Activated CD8-positive, alpha-beta T cell treated with anti-CD3 and anti-CD28 coated beads, Interleukin-2, amount 10 ng/mL, durations not matched to agents 7 days and 5 days (primary cell): ENCODE measurements around the gene TEF. TPM values are rescaled to one million over a fixed set of nuclear protein-coding genes. Genes with fewer than 3 reads are reported as not detected.

Experiments used
- ATAC-seq: fragments of 150-1000 bp; cut with Tn5 transposase; one replicate; pipeline ENCODE4 v1.10.0; 2021; ENCODE audit warnings: moderate library complexity
- CTCF ChIA-PET: fragments of 350-600 bp; sonication (Branson Sonifier 250); formaldehyde crosslinking; loops from one replicate; lab custom pipeline; 2021; ENCODE audit warnings: antibody characterized with exemption; lab: Charles Lee
- POLR2A ChIA-PET: fragments of 350-600 bp; sonication (Branson Sonifier 250); formaldehyde crosslinking; loops from one replicate; lab custom pipeline; 2021; ENCODE audit warnings: antibody characterized with exemption; lab: Charles Lee
- DNase-seq: peaks from one replicate; pipeline ENCODE4 v3.0.0-alpha.2; 2020
- H3K27ac Mint-ChIP-seq: one replicate; pipeline ENCODE4 v1.8.0; 2021; ENCODE audit warnings: mild to moderate bottlenecking, mixed read lengths
- H3K27me3 Mint-ChIP-seq: one replicate; pipeline ENCODE4 v1.8.0; 2021; ENCODE audit warnings: low read depth, mixed read lengths
- H3K36me3 Mint-ChIP-seq: one replicate; pipeline ENCODE4 v1.8.0; 2021; ENCODE audit warnings: low read depth, mixed read lengths
- H3K4me1 Mint-ChIP-seq: one replicate; pipeline ENCODE4 v1.8.0; 2021; ENCODE audit warnings: low read depth, mixed read lengths
- H3K4me3 Mint-ChIP-seq: one replicate; pipeline ENCODE4 v1.8.0; 2021; ENCODE audit warnings: mild to moderate bottlenecking, mixed read lengths
- H3K9me3 Mint-ChIP-seq: one replicate; pipeline ENCODE4 v1.8.0; 2022; ENCODE audit warnings: mixed read lengths; ENCODE audit not compliant: insufficient read depth
- total RNA-seq, 2 experiments: library from RNA; stranded (reverse); gene quantifications; one replicate each; pipeline ENCODE4 v1.2.3, GENCODE V29; 2021

Gene TEF
- total RNA-seq, 2 experiments from 2014 or later: 2.9 to 3.0 TPM

DNA sequence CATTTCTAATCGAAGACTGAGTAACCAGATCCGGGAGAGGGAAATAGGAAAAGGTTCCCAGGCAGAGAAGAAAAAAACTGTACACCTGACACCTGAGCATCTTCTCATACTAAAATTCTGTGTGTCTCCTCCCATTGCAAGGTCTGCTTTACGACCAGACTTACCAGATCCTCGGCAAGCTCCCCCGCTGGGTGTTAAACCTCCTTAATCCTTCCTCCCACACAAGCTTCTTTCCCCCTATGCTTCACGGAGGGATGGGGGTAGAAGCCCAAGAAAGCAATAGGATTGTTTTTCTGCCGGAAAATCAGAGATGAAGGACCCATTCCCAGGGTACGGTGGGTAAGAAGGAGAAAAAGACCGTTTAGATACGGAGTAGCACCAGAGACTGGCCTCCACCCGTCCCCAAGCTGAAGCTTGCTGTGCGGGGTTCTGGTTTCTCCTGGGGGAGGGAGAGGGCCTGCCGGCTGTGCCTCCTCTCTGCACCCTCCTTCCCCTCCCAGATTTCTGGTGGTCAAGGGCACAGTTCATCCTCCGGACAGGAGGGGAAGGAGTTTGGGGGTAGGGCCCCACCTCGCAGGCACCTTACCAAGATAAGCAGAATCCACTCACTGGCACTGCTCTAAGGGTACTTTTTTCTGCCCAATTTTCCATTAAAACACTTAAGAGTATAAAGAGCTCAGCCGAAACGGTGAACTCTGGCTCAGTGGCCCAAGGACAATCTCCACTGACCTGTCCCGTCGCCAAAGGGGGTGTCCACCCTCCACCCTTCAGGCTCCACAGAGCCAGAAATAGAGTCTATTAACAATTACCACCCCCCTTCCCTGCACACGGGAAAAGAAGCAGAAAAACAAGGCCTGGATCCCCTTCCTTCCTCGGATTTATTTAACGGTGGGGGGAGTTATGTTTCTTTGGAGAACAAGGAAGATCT, 63.7 kb downstream of the TEF start:
- Mint-ChIP-seq H3K36me3 (peaks cover 25% of the 10 kb centered on the region), H3K4me3 (peak overlapping the region; percentile 90), H3K4me1 (peaks cover 22% of the 10 kb centered on the region), H3K27me3 (no peaks in the 10 kb centered on the region), H3K27ac (peak overlapping the region; percentile 94), H3K9me3 (no peaks in the 10 kb centered on the region)
- CTCF ChIA-PET: interaction anchor here (0.7 to 2.6 kb wide), 8 partner anchors 23 to 222 kb away, joined by 3 to 25 read pairs (median 6); partner anchors contain the start of genes ACO2 and PHF5A
- DNase-seq: peak; percentile 54
- no peak for ATAC-seq
- POLR2A ChIA-PET: interaction anchor here (0.6 to 9.6 kb wide), 13 partner anchors 10 to 494 kb away, joined by 3 to 218 read pairs (median 4); partner anchors contain the start of genes ACO2, PHF5A, PMM1 and RANGAP1

DNA sequence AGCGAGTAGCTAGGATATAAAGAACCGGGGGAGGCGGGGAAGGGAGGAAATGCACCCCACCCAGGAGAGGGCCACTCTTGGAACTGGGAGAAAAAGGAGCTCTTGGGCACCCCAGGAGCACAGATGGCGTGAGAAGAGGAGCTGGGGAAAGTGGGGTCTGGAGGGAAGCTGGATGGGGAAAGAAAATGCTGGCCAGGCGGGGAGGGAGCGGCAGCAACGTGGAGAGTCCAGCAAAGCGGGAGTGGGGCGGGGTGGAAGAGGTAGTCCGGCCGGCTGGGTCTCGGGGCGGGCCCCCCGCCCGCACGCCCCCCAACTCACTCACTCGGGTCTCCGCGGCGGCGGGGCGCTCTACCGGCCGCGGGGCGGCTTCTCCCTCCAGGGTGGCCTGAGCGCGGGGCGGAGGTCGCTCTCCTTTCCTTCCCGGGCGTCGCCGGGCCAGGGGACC, 64.3 kb downstream of the TEF start:
- Mint-ChIP-seq H3K9me3 (no peaks in the 10 kb centered on the region), H3K27ac (peak overlapping the region; percentile 100), H3K4me3 (peak overlapping the region; percentile 90), H3K27me3 (no peaks in the 10 kb centered on the region), H3K36me3 (peaks cover 25% of the 10 kb centered on the region), H3K4me1 (peaks cover 22% of the 10 kb centered on the region)
- ATAC-seq: peak; percentile 0
- POLR2A ChIA-PET: interaction anchor here (0.6 to 9.6 kb wide), 26 partner anchors 9 to 607 kb away, joined by 3 to 218 read pairs (median 4); partner anchors contain the start of genes ACO2, PHF5A, PMM1 and RANGAP1
- DNase-seq: peak; percentile 29
- CTCF ChIA-PET: interaction anchor here (1.0 to 2.6 kb wide), 8 partner anchors 9 to 221 kb away, joined by 3 to 25 read pairs (median 6); partner anchors contain the start of genes ACO2 and PHF5A

DNA sequence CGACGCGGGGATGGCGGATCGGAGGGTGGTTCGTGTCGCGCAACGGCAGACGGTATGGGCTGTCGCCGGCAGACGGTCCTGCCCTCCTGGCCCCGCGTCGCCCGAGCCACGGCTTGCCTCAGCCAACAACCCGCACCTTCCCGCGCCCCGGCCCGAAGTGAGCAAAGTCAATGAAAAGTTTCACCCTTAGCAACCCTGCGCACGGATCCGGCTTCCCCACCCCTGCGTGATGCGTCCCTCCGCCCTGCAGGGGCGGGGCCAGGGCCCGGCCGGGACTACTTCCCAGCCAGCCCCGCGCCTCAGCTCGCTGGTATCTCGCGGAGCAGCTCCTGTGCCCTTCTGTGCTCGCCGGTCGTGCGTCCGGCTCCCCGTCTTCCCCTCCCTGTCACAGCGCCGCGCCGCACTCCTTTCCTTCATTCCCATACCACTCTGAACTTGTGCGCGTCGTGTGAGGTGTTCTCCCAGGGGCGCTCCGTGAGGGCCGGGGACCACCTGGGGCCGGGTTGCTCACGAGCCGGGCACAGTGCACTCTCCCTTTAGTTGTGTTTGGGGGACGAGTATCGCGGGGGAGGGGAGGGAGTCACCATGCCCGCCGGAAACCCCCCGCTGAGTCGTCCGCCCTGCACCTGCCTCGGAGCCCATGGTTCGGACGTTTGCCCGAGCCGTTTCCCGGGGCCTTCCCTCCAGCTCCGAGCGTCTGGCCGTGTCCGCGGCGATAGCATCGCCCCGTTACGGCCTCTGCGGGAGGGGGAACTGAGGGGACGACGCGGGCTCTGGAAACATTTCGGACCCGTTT, 65.1 kb downstream of the TEF start, which contains the start of gene TOB2:
Gene TOB2, minus strand, starts transcription at position 163 of the 796 bp plus-strand sequence. CDS start 9,456 bp downstream, outside the sequence.
- CTCF ChIA-PET: interaction anchor here (1.0 to 2.6 kb wide), 8 partner anchors 10 to 220 kb away, joined by 3 to 25 read pairs (median 6); partner anchors contain the start of genes ACO2 and PHF5A
- ATAC-seq: peak; percentile 62

DNA sequence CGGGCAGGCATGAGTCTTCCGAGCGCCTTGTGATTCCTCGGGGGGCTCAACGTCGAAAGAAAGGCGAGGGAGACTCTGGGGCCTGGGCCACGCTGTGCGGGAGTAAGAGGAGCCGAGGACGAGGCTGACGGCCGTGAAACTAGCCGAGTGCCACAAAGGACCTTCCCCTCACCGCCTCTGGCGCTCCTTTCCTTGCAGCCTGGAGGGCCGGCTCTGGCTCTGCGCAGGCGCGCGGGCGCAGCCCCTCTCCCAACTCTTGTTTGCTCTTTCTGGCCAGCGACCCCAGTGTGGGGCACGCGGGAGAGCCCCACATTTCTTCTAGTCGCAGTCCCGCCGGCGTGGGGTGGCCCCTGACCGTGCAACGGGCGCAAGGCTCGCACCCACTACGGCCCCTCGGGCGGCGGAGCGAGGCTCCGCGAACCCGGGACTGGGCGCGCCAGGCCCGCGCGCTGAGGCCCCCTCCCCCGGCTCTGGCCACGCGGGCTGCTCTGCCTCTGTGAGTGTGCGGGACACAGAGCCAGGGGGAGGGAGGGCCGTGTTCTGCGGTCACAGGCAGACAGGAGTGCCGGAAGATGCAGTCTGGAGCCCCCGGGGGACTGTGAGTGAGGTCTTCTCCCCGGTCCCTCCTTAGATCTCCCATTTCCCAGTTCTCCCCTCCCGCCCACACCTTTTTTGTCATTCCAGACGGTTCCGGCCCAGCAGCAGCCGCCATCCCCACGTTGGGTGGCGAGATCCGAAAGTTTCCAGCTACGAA, 65.9 kb downstream of the TEF start:
- Mint-ChIP-seq H3K36me3 (peaks cover 20% of the 10 kb centered on the region), H3K27ac (peak overlapping the region; percentile 100), H3K27me3 (no peaks in the 10 kb centered on the region), H3K4me3 (peak overlapping the region; percentile 90), H3K4me1 (peaks cover 19% of the 10 kb centered on the region), H3K9me3 (no peaks in the 10 kb centered on the region)
- peak; percentile 18 for ATAC-seq
- CTCF ChIA-PET: interaction anchor here (1.0 to 2.4 kb wide), 8 partner anchors 11 to 220 kb away, joined by 3 to 10 read pairs (median 4); partner anchors contain the start of genes ACO2 and PHF5A
- POLR2A ChIA-PET: interaction anchor here (0.5 to 9.6 kb wide), 14 partner anchors 10 to 1167 kb away, joined by 3 to 218 read pairs (median 5); partner anchors contain the start of genes ACO2, PHF5A, PMM1 and POLDIP3
- DNase-seq: peak; percentile 69

More for the DNA sequence above, 65.1 kb downstream of the TEF start, which contains the start of gene TOB2:
- Mint-ChIP-seq H3K27ac (peak within 1 kb of the TSS; percentile 100), H3K36me3 (peaks cover 23% of the 10 kb centered on the region), H3K4me1 (peaks cover 22% of the 10 kb centered on the region), H3K4me3 (peak within 1 kb of the TSS; percentile 90), H3K27me3 (no peaks in the 10 kb centered on the region), H3K9me3 (no peaks in the 10 kb centered on the region)
- POLR2A ChIA-PET: interaction anchor here (0.5 to 9.6 kb wide), 27 partner anchors 9 to 608 kb away, joined by 3 to 218 read pairs (median 4); partner anchors contain the start of genes ACO2, PHF5A, PMM1 and SREBF2
- DNase-seq: peak; percentile 94

DNA sequence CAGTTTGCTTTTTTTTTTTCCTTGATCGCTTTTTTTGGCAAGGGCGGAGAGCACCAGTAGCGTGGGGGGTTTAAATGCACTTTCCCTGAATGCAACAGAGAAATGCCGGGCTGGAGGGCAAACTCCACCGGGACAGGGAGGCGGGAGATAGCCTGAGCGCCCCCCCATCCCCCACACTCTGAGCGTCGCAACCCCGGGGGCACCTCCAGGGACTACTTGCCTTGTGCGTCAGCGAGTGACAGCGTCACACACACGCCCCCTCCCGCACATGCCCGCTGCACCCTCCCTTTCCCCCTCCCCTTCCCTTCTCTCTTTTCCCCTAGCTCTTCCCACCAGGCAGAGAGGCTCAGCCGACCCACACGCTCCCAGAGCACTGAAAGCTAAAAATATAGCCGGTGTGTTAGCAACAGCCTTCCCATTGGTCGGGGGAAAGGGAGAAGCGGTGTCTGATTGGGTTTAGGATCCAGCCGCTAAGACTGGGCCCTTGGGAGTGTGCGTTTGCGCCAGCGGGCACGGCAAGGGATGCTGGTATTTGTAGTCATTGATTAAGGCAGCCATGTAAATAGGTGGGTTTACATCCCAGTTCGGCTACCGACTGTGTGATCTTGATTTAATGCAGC, 66.6 kb downstream of the TEF start:
- ATAC-seq (peak; percentile 71), DNase-seq (peak; percentile 96)
- H3K27ac Mint-ChIP-seq: peak overlapping the region; percentile 100
- H3K4me3 Mint-ChIP-seq: peak overlapping the region; percentile 90
- ChIA-PET CTCF (interaction anchor here (1.0 to 2.4 kb wide), 5 partner anchors 14 to 171 kb away, joined by 3 to 10 read pairs (median 5); partner anchors contain the start of genes ACO2 and PHF5A), POLR2A (interaction anchor here (0.6 to 9.6 kb wide), 6 partner anchors 15 to 1166 kb away, joined by 3 to 218 read pairs (median 4); partner anchors contain the start of genes ACO2, PHF5A, PMM1 and POLDIP3)
- peaks cover 14% of the 10 kb centered on the region for H3K36me3 Mint-ChIP-seq
- peaks cover 12% of the 10 kb centered on the region for H3K4me1 Mint-ChIP-seq
- no peaks in the 10 kb centered on the region for H3K9me3 Mint-ChIP-seq
- H3K27me3 Mint-ChIP-seq: no peaks in the 10 kb centered on the region

Other genes starting within 250 kb of the TEF start
- gene L3MBTL2, start 176.6 kb upstream of the TEF start, total RNA-seq: 10 to 100 TPM; 40.1 to 42.2 TPM
- gene CHADL, start 141.0 kb upstream of the TEF start, total RNA-seq: 1 to 10 TPM in 1 of 2 experiments, under 1 TPM in 1; 0.37 to 1.0 TPM
- 100 to 1,000 TPM; 123 to 125 TPM for gene RANGAP1, start 95.8 kb upstream of the TEF start, total RNA-seq
- gene ZC3H7B, start 80.4 kb upstream of the TEF start, total RNA-seq: 10 to 100 TPM; 48.4 to 50.8 TPM
- 10 to 100 TPM; 33.2 to 33.6 TPM for gene TOB2, start 64.9 kb downstream of the TEF start, total RNA-seq
- gene PHF5A, start 86.8 kb downstream of the TEF start, total RNA-seq: 10 to 100 TPM; 58.8 to 62.1 TPM
- gene ACO2, start 87.2 kb downstream of the TEF start, total RNA-seq: 10 to 100 TPM; 91.8 to 97.1 TPM
- gene POLR3H, start 162.5 kb downstream of the TEF start, total RNA-seq: 10 to 100 TPM; 31.3 to 31.9 TPM
- gene CSDC2, start 179.1 kb downstream of the TEF start, total RNA-seq: not detected
- 10 to 100 TPM; 37.5 to 38.2 TPM for gene PMM1, start 207.9 kb downstream of the TEF start, total RNA-seq
- gene DESI1, start 239.1 kb downstream of the TEF start, total RNA-seq: 10 to 100 TPM; 33.0 to 35.2 TPM
- gene XRCC6, start 239.4 kb downstream of the TEF start, total RNA-seq: 100 to 1,000 TPM; 302 to 308 TPM